Activated CD4-positive, alpha-beta memory T cell treated with anti-CD3 and anti-CD28 coated beads, Interleukin-2, amount 10 ng/mL, durations not matched to agents 7 days and 5 days (primary cell): ENCODE results near the gene SMAP1. TPM values are rescaled to one million over a fixed set of nuclear protein-coding genes. Genes with fewer than 3 reads are reported as not detected.

Experiments
- CTCF ChIA-PET: fragments of 350-600 bp; sonication (Branson Sonifier 250); formaldehyde crosslinking; loops from one replicate; lab custom pipeline; 2021; ENCODE audit warnings: antibody characterized with exemption, inconsistent platforms; lab: Charles Lee
- POLR2A ChIA-PET: fragments of 350-600 bp; sonication (Branson Sonifier 250); formaldehyde crosslinking; loops from one replicate; lab custom pipeline; 2021; ENCODE audit warnings: antibody characterized with exemption; lab: Charles Lee
- DNase-seq: peaks from one replicate; pipeline ENCODE4 v3.0.0-alpha.2; 2020
- H3K27ac Mint-ChIP-seq: one replicate; pipeline ENCODE4 v1.8.0; 2021; ENCODE audit warnings: mild to moderate bottlenecking, mixed read lengths
- H3K27me3 Mint-ChIP-seq: one replicate; pipeline ENCODE4 v1.8.0; 2021; ENCODE audit warnings: mixed read lengths
- H3K36me3 Mint-ChIP-seq: one replicate; pipeline ENCODE4 v1.8.0; 2021; ENCODE audit warnings: low read depth, mixed read lengths
- H3K4me1 Mint-ChIP-seq: one replicate; pipeline ENCODE4 v1.8.0; 2021; ENCODE audit warnings: mixed read lengths
- H3K4me3 Mint-ChIP-seq: one replicate; pipeline ENCODE4 v1.8.0; 2021; ENCODE audit warnings: mild to moderate bottlenecking, mixed read lengths
- H3K9me3 Mint-ChIP-seq: one replicate; pipeline ENCODE4 v1.8.0; 2021; ENCODE audit warnings: mixed read lengths
- total RNA-seq, 2 experiments: library from RNA; stranded (reverse); gene quantifications; one replicate each; pipeline ENCODE4 v1.2.3, GENCODE V29; 2021

The SMAP1 gene
- total RNA-seq, 2 experiments from 2014 or later: 48.4 to 48.6 TPM

GRCh38 chr6:70685494-70686180 is 18.0 kb downstream of the SMAP1 start:
- no peak for DNase-seq
- Mint-ChIP-seq H3K4me3 (no peak overlapping the region), H3K9me3 (peaks cover under 1% of the 10 kb centered on the region), H3K4me1 (peaks cover 33% of the 10 kb centered on the region), H3K27me3 (no peaks in the 10 kb centered on the region), H3K36me3 (peaks cover 3% of the 10 kb centered on the region), H3K27ac (peak overlapping the region; percentile 6)
- CTCF ChIA-PET: interaction anchor here (1.0 to 5.8 kb wide), 12 partner anchors 8 to 375 kb away, joined by 3 to 57 read pairs (median 7); partner anchors contain the start of gene SMAP1
- POLR2A ChIA-PET: interaction anchor here (0.7 to 1.2 kb wide), 2 partner anchors 13 to 18 kb away, joined by 3 to 4 read pairs; partner anchors contain the start of gene SMAP1

- CTCF ChIA-PET: interaction anchor here (0.5 to 5.8 kb wide), 20 partner anchors 9 to 376 kb away, joined by 3 to 57 read pairs (median 5); partner anchors contain the start of genes FAM135A, SDHAF4 and SMAP1
- no peak for DNase-seq
- H3K36me3 Mint-ChIP-seq: peaks cover 9% of the 10 kb centered on the region
- H3K27ac Mint-ChIP-seq: no peak overlapping the region
- H3K4me3 Mint-ChIP-seq: no peak overlapping the region
- peaks cover 8% of the 10 kb centered on the region for H3K9me3 Mint-ChIP-seq
- POLR2A ChIA-PET: interaction anchor here (0.9 to 1.4 kb wide), 3 partner anchors 15 to 122 kb away, joined by 3 to 5 read pairs (median 4); no protein-coding TSS in a partner anchor
- H3K4me1 Mint-ChIP-seq: peaks cover 31% of the 10 kb centered on the region
- no peaks in the 10 kb centered on the region for H3K27me3 Mint-ChIP-seq
These were observed 19.0 kb downstream of the SMAP1 start for GRCh38 chr6:70686548-70687133.

GRCh38 chr6:70693887-70694286 is 26.2 kb downstream of the SMAP1 start:
- H3K36me3 Mint-ChIP-seq: peaks cover 23% of the 10 kb centered on the region
- H3K9me3 Mint-ChIP-seq: peaks cover 15% of the 10 kb centered on the region
- H3K27me3 Mint-ChIP-seq: no peaks in the 10 kb centered on the region
- H3K27ac Mint-ChIP-seq: no peak overlapping the region
- DNase-seq: no peak
- H3K4me3 Mint-ChIP-seq: no peak overlapping the region
- ChIA-PET POLR2A (no interaction called here), CTCF (interaction anchor here (1.2 kb wide), 1 partner anchor 13 kb away, joined by 5 read pairs; no protein-coding TSS in a partner anchor)
- H3K4me1 Mint-ChIP-seq: peaks cover 4% of the 10 kb centered on the region

DNA sequence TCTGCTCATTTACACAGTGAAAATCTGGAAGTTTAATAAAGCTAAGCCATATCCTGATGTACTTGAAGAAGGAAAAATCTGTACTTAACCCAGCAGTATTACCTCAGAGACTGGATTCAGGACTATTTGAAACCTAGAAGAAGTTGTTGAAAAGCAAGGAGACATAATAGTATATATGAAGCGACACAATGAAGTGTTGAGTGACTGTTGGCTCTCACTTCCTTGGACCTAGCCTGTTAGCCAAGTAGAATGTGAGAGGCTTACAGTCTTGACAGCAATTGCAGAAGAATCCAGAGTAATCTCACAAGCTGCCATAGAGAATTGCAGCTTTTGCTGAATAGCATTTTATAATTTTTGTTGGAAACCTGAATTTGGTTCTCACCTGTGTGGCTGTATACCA is 26.7 kb downstream of the SMAP1 start:
- Mint-ChIP-seq H3K27me3 (no peaks in the 10 kb centered on the region), H3K4me3 (no peak overlapping the region), H3K36me3 (peaks cover 23% of the 10 kb centered on the region), H3K27ac (no peak overlapping the region), H3K4me1 (peaks cover 4% of the 10 kb centered on the region), H3K9me3 (peaks cover 15% of the 10 kb centered on the region)
- no peak for DNase-seq
- ChIA-PET POLR2A (no interaction called here), CTCF (interaction anchor here (1.7 kb wide), 1 partner anchor 13 kb away, joined by 6 read pairs; no protein-coding TSS in a partner anchor)

GRCh38 chr6:70700922-70701876 is 33.5 kb downstream of the SMAP1 start:
- Mint-ChIP-seq H3K9me3 (no peaks in the 10 kb centered on the region), H3K27ac (no peak overlapping the region), H3K27me3 (no peaks in the 10 kb centered on the region), H3K4me1 (peaks cover 2% of the 10 kb centered on the region), H3K4me3 (no peak overlapping the region), H3K36me3 (peaks cover 22% of the 10 kb centered on the region)
- ChIA-PET POLR2A (no interaction called here), CTCF (interaction anchor here (2.8 kb wide), 1 partner anchor 183 kb away, joined by 7 read pairs; no protein-coding TSS in a partner anchor)
- DNase-seq: no peak

- Mint-ChIP-seq H3K4me3 (no peak overlapping the region), H3K9me3 (no peaks in the 10 kb centered on the region), H3K27me3 (no peaks in the 10 kb centered on the region), H3K36me3 (peaks cover 12% of the 10 kb centered on the region), H3K27ac (no peak overlapping the region), H3K4me1 (peaks cover 23% of the 10 kb centered on the region)
- ChIA-PET CTCF (interaction anchor here (0.7 kb wide), 1 partner anchor 138 kb away, joined by 4 read pairs; no protein-coding TSS in a partner anchor), POLR2A (no interaction called here)
- DNase-seq: no peak
These were observed 38.1 kb downstream of the SMAP1 start for GRCh38 chr6:70705772-70706171.

GRCh38 chr6:70706491-70707123 is 38.9 kb downstream of the SMAP1 start:
- POLR2A ChIA-PET: interaction anchor here (1.2 kb wide), 2 partner anchors 11 to 140 kb away, joined by 3 to 8 read pairs; partner anchors contain the start of gene SDHAF4
- no peak overlapping the region for H3K4me3 Mint-ChIP-seq
- CTCF ChIA-PET: interaction anchor here (0.8 to 5.5 kb wide), 22 partner anchors 8 to 396 kb away, joined by 3 to 96 read pairs (median 4); partner anchors contain the start of genes B3GAT2, SDHAF4 and SMAP1
- H3K4me1 Mint-ChIP-seq: peaks cover 23% of the 10 kb centered on the region
- H3K36me3 Mint-ChIP-seq: peaks cover 11% of the 10 kb centered on the region
- H3K9me3 Mint-ChIP-seq: no peaks in the 10 kb centered on the region
- no peaks in the 10 kb centered on the region for H3K27me3 Mint-ChIP-seq
- no peak overlapping the region for H3K27ac Mint-ChIP-seq
- no peak for DNase-seq

- H3K4me3 Mint-ChIP-seq: no peak overlapping the region
- H3K27ac Mint-ChIP-seq: no peak overlapping the region
- no peaks in the 10 kb centered on the region for H3K27me3 Mint-ChIP-seq
- no peak for DNase-seq
- POLR2A ChIA-PET: interaction anchor here (1.2 kb wide), 2 partner anchors 9 to 142 kb away, joined by 3 to 8 read pairs; partner anchors contain the start of gene SDHAF4
- peaks cover 6% of the 10 kb centered on the region for H3K36me3 Mint-ChIP-seq
- no peaks in the 10 kb centered on the region for H3K9me3 Mint-ChIP-seq
- H3K4me1 Mint-ChIP-seq: peaks cover 27% of the 10 kb centered on the region
- CTCF ChIA-PET: interaction anchor here (0.9 to 5.5 kb wide), 16 partner anchors 10 to 487 kb away, joined by 3 to 96 read pairs (median 5); partner anchors contain the start of genes B3GAT2 and SMAP1
These were observed 40.2 kb downstream of the SMAP1 start for GRCh38 chr6:70707893-70708292.

DNA sequence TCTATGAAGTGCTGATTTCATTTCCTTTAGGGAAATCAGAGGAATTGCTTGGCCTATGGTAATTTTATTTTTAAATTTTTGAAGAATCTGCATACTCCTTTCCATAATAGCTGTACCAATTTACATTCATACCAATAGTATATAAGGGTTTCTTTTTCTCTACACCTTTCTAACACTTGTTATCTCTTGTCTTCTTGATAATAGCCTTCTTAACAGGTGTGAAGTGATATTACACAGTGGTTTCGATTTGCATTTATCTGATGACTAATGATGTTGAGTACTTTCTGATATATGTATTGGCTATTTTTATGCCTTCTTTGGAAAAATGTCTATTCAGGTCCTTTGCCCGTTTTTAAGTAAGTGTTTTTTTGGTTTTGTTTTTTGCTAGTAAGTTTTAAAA is 40.8 kb downstream of the SMAP1 start:
- no peaks in the 10 kb centered on the region for H3K9me3 Mint-ChIP-seq
- H3K4me1 Mint-ChIP-seq: peaks cover 33% of the 10 kb centered on the region
- H3K36me3 Mint-ChIP-seq: peaks cover 11% of the 10 kb centered on the region
- ChIA-PET POLR2A (interaction anchor here (0.6 kb wide), 1 partner anchor 9 kb away, joined by 3 read pairs; no protein-coding TSS in a partner anchor), CTCF (interaction anchor here (0.9 to 5.5 kb wide), 4 partner anchors 175 to 248 kb away, joined by 3 to 96 read pairs (median 20); partner anchors contain the start of gene B3GAT2)
- no peak for DNase-seq
- H3K4me3 Mint-ChIP-seq: no peak overlapping the region
- H3K27ac Mint-ChIP-seq: no peak overlapping the region
- no peaks in the 10 kb centered on the region for H3K27me3 Mint-ChIP-seq

DNA sequence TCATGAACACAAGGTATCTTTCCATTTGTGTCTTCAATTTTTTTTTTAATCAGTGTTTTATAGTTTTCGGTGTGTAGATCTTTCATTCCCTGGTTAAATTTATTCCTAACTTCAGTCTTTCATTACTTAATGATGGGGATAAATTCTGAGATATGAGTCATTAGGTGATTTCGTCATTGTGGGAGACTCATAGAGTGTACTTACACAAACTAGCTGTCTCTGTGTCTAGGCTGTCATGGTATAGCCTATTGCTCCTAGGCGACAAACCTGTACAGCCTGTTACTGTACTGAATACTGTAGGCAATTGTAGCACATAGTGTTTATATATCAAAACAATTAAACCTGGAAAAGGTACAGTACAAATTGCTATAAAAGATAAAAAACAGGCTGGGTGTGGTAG is 42.1 kb downstream of the SMAP1 start:
- CTCF ChIA-PET: interaction anchor here (1.0 to 5.5 kb wide), 3 partner anchors 175 to 246 kb away, joined by 5 to 96 read pairs (median 8); no protein-coding TSS in a partner anchor
- DNase-seq: no peak
- H3K4me1 Mint-ChIP-seq: peaks cover 40% of the 10 kb centered on the region
- POLR2A ChIA-PET: no interaction called here
- H3K36me3 Mint-ChIP-seq: peaks cover 17% of the 10 kb centered on the region
- H3K4me3 Mint-ChIP-seq: no peak overlapping the region
- peaks cover 10% of the 10 kb centered on the region for H3K9me3 Mint-ChIP-seq
- H3K27ac Mint-ChIP-seq: no peak overlapping the region
- no peaks in the 10 kb centered on the region for H3K27me3 Mint-ChIP-seq

- ChIA-PET CTCF (no interaction called here), POLR2A (no interaction called here)
- peaks cover 27% of the 10 kb centered on the region for H3K36me3 Mint-ChIP-seq
- peaks cover 42% of the 10 kb centered on the region for H3K4me1 Mint-ChIP-seq
- no peak overlapping the region for H3K4me3 Mint-ChIP-seq
- H3K27me3 Mint-ChIP-seq: no peaks in the 10 kb centered on the region
- no peak overlapping the region for H3K27ac Mint-ChIP-seq
- DNase-seq: no peak
- peaks cover 12% of the 10 kb centered on the region for H3K9me3 Mint-ChIP-seq
These were observed 47.1 kb downstream of the SMAP1 start for GRCh38 chr6:70714716-70715257.
